ENCODE data around the gene SOCS3. TPM values are rescaled to one million over a fixed set of nuclear protein-coding genes. Genes with fewer than 3 reads are reported as not detected.

Gene SOCS3
- polyA plus RNA-seq, result 10 to 100 TPM in 1 of 2 donors, 1 to 10 TPM in 1; 6.6 to 20.1 TPM

GRCh38 chr17:78359997-78360370 lies at the start of gene SOCS3:
SOCS3 (minus strand) TSS chr17:78360077; CDS start chr17:78359095, 982 bp downstream.
- Histone ChIP-seq H3K4me1 (ENCODE audit: control insufficient read depth in 2 of 2, insufficient read depth in 2 of 2, low read length in 1 of 2) (peaks cover 0 to 24% of the 10 kb centered on the region in 2 donors), H3K36me3 (ENCODE audit: control insufficient read depth in 2 of 2, insufficient read depth in 2 of 2, low read length in 1 of 2) (peaks cover 2 to 3% of the 10 kb centered on the region in 2 donors), H3K27ac (ENCODE audit: low read depth in 2 of 2, low read length in 1 of 2) (peak within 1 kb of the TSS; percentile 89 to 92), H3K9me3 (ENCODE audit: control insufficient read depth in 2 of 2, insufficient read depth in 1 of 2, low read depth in 1 of 2, low read length in 1 of 2) (no peaks in the 10 kb centered on the region), H3K4me3 (ENCODE audit: low read depth in 1 of 2, low read length in 2 of 2) (peak within 1 kb of the TSS; percentile 69 to 73), H3K27me3 (ENCODE audit: control insufficient read depth in 1 of 2, insufficient read depth in 2 of 2, low read length in 2 of 2) (no peaks in the 10 kb centered on the region)
- 0% methylated on average over 48 to 59 of the region's 59 CpGs for WGBS, 2 donors

- Histone ChIP-seq H3K27me3 (ENCODE audit: control insufficient read depth in 1 of 2, insufficient read depth in 2 of 2, low read length in 2 of 2) (no peaks in the 10 kb centered on the region), H3K27ac (ENCODE audit: low read depth in 2 of 2, low read length in 1 of 2) (peak overlapping the region; percentile 14 to 72), H3K4me1 (ENCODE audit: control insufficient read depth in 2 of 2, insufficient read depth in 2 of 2, low read length in 1 of 2) (peaks cover 4 to 21% of the 10 kb centered on the region in 2 donors), H3K36me3 (ENCODE audit: control insufficient read depth in 2 of 2, insufficient read depth in 2 of 2, low read length in 1 of 2) (peaks cover 0 to 11% of the 10 kb centered on the region in 2 donors), H3K4me3 (ENCODE audit: low read depth in 1 of 2, low read length in 2 of 2) (no peak overlapping the region), H3K9me3 (ENCODE audit: control insufficient read depth in 2 of 2, insufficient read depth in 1 of 2, low read depth in 1 of 2, low read length in 1 of 2) (no peaks in the 10 kb centered on the region)
- 43 to 49% methylated on average over 12 of the region's 12 CpGs for WGBS, 2 donors
Observed at GRCh38 chr17:78409191-78409928, 49.5 kb upstream of the SOCS3 start.

DNA sequence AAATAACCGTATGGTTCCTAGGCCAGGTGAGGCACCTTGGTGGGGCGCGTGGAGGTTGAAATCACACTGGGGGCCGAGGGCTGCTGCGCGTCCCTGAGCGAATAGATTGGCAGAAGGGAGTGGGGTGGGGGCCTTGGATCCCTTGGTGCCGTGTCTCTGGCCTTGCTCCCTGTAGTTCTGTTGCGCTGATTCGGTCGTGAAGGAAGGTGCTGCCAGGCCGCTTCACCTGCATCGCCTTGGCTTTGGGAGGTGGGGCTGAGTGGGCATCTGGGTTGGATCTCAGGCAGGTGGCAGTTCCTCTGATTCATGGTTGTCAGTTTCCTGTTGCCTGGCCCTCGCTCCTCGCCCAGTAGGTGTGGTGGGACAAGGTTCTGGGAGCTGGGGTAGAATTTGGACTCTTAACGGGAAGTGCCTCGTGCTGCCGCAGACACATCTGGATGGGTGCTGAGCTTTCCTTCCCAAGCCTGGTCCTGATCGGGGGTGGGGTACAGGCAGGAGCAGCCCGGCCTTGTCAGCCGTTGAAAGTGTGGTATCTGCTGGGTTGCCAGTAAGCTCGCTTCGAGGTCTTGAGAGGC lies 48.7 kb upstream of the SOCS3 start:
- WGBS, 2 donors, result 79 to 82% methylated on average over 23 of the region's 23 CpGs
- peaks cover 0 to 17% of the 10 kb centered on the region in 2 donors for H3K36me3 ChIP-seq (ENCODE audit: control insufficient read depth in 2 of 2, insufficient read depth in 2 of 2, low read length in 1 of 2)
- H3K9me3 ChIP-seq (ENCODE audit: control insufficient read depth in 2 of 2, insufficient read depth in 1 of 2, low read depth in 1 of 2, low read length in 1 of 2), result no peaks in the 10 kb centered on the region
- no peaks in the 10 kb centered on the region for H3K27me3 ChIP-seq (ENCODE audit: control insufficient read depth in 1 of 2, insufficient read depth in 2 of 2, low read length in 2 of 2)
- H3K4me1 ChIP-seq (ENCODE audit: control insufficient read depth in 2 of 2, insufficient read depth in 2 of 2, low read length in 1 of 2), result peaks cover 4 to 21% of the 10 kb centered on the region in 2 donors
- H3K4me3 ChIP-seq (ENCODE audit: low read depth in 1 of 2, low read length in 2 of 2), result no peak overlapping the region
- H3K27ac ChIP-seq (ENCODE audit: low read depth in 2 of 2, low read length in 1 of 2), result peak overlapping the region; percentile 14 to 72

DNA sequence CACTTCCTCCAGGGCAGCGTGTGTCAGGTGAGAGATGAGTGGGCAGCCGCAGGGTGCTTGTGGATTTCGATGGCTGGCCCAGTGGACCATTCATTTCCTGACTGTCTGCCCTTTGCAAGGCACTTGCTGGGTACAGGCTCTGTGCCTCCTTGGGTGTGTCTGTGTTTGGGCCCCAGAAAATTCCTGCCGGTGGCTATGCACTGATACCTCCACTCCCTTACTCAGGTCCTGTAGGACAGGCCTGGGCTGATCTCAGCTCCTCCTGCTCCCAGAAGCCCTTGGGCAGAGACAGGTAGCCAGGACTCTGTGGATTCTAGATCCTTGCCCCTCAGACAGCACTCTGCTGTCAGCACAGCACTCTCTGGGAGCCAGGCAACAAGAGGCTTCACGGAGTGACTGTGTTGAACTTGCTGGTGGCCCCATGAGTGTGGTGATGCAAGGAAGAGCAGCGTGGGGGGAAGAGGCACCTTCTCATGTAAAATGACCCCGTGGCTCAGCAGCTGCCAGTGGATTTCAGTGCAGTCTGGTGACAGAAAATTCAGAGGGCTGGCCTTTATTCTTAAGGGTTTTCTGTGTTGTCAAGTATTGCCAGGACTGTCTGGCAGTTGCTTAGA lies 47.6 kb upstream of the SOCS3 start:
- Histone ChIP-seq H3K9me3 (ENCODE audit: control insufficient read depth in 2 of 2, insufficient read depth in 1 of 2, low read depth in 1 of 2, low read length in 1 of 2) (no peaks in the 10 kb centered on the region), H3K27me3 (ENCODE audit: control insufficient read depth in 1 of 2, insufficient read depth in 2 of 2, low read length in 2 of 2) (no peaks in the 10 kb centered on the region), H3K27ac (ENCODE audit: low read depth in 2 of 2, low read length in 1 of 2) (peak overlapping the region in 1 of 2 donors; percentile 55), H3K4me3 (ENCODE audit: low read depth in 1 of 2, low read length in 2 of 2) (no peak overlapping the region), H3K4me1 (ENCODE audit: control insufficient read depth in 2 of 2, insufficient read depth in 2 of 2, low read length in 1 of 2) (peaks cover 4 to 21% of the 10 kb centered on the region in 2 donors), H3K36me3 (ENCODE audit: control insufficient read depth in 2 of 2, insufficient read depth in 2 of 2, low read length in 1 of 2) (peaks cover 7 to 21% of the 10 kb centered on the region in 2 donors)
- 54 to 70% methylated on average over 7 of the region's 7 CpGs for WGBS, 2 donors

DNA sequence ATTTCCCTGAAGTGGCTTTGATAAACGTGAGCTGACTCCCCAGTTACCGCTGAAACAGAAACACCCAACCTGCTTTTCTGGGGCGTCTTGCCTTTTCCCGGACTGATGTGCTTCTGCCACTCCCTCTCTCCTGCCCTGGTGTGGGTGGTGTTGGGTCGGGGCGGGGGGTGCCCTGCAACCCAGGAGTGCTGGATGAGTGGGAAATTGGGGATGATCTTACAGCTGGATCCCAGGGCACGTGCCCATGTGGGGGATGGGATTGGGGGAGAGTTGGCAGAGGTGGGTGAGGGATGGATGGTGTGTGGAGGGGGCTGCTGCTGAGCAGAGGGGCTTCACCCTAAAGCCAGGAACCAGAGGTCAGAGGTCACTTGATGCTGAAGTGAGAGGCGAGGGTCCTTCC lies 47.0 kb upstream of the SOCS3 start:
- H3K27ac ChIP-seq (ENCODE audit: low read depth in 2 of 2, low read length in 1 of 2), result peak overlapping the region in 1 of 2 donors; percentile 22
- no peaks in the 10 kb centered on the region for H3K27me3 ChIP-seq (ENCODE audit: control insufficient read depth in 1 of 2, insufficient read depth in 2 of 2, low read length in 2 of 2)
- 64% methylated on average over 8 of the region's 8 CpGs for WGBS, 2 donors
- H3K4me3 ChIP-seq (ENCODE audit: low read depth in 1 of 2, low read length in 2 of 2), result no peak overlapping the region
- H3K9me3 ChIP-seq (ENCODE audit: control insufficient read depth in 2 of 2, insufficient read depth in 1 of 2, low read depth in 1 of 2, low read length in 1 of 2), result no peaks in the 10 kb centered on the region
- H3K4me1 ChIP-seq (ENCODE audit: control insufficient read depth in 2 of 2, insufficient read depth in 2 of 2, low read length in 1 of 2), result peaks cover 4 to 21% of the 10 kb centered on the region in 2 donors
- peaks cover 7 to 26% of the 10 kb centered on the region in 2 donors for H3K36me3 ChIP-seq (ENCODE audit: control insufficient read depth in 2 of 2, insufficient read depth in 2 of 2, low read length in 1 of 2)

DNA sequence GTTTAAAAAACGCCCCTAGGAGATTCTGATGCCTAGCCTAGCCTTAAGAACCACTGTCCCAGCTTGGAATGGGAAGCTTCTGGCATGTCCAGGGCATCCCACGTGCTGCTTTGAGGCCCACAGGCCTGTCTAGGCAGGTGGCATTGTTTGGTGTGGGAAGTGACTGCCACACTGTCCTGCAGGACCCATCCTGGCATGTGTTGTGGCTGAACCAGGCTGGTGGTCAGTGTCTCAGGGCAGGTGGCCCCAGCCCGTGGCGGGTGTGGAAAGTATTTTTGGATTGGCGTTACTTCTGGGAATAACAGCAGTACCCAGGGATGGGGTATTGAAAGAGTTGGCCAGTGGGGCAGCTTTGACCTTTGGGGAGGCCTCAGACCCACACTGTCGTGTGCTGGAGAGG lies 46.5 kb upstream of the SOCS3 start:
- peaks cover 7 to 30% of the 10 kb centered on the region in 2 donors for H3K36me3 ChIP-seq (ENCODE audit: control insufficient read depth in 2 of 2, insufficient read depth in 2 of 2, low read length in 1 of 2)
- no peaks in the 10 kb centered on the region for H3K9me3 ChIP-seq (ENCODE audit: control insufficient read depth in 2 of 2, insufficient read depth in 1 of 2, low read depth in 1 of 2, low read length in 1 of 2)
- H3K27ac ChIP-seq (ENCODE audit: low read depth in 2 of 2, low read length in 1 of 2), result no peak overlapping the region
- WGBS, 2 donors, result 85 to 92% methylated on average over 6 of the region's 6 CpGs
- H3K4me1 ChIP-seq (ENCODE audit: control insufficient read depth in 2 of 2, insufficient read depth in 2 of 2, low read length in 1 of 2), result peaks cover 4 to 21% of the 10 kb centered on the region in 2 donors
- H3K4me3 ChIP-seq (ENCODE audit: low read depth in 1 of 2, low read length in 2 of 2), result no peak overlapping the region
- H3K27me3 ChIP-seq (ENCODE audit: control insufficient read depth in 1 of 2, insufficient read depth in 2 of 2, low read length in 2 of 2), result no peaks in the 10 kb centered on the region

DNA sequence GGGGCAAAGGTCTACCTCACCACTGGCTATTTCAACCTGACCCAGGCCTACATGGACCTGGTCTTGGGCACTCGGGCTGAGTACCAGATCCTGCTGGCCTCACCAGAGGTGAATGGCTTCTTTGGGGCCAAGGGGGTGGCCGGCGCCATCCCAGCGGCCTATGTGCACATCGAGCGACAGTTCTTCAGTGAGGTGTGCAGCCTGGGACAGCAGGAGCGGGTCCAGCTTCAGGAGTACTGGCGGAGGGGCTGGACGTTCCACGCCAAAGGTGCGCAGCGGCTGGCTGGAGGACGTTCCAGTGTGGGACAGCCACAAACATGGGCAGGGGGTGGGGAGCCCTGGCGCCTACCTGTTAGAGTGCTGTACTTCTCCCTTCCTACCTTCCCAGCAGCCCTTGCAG lies 43.9 kb upstream of the SOCS3 start:
- H3K9me3 ChIP-seq (ENCODE audit: control insufficient read depth in 2 of 2, insufficient read depth in 1 of 2, low read depth in 1 of 2, low read length in 1 of 2), result no peaks in the 10 kb centered on the region
- no peaks in the 10 kb centered on the region for H3K27me3 ChIP-seq (ENCODE audit: control insufficient read depth in 1 of 2, insufficient read depth in 2 of 2, low read length in 2 of 2)
- no peak overlapping the region for H3K4me3 ChIP-seq (ENCODE audit: low read depth in 1 of 2, low read length in 2 of 2)
- 93 to 96% methylated on average over 14 of the region's 14 CpGs for WGBS, 2 donors
- no peak overlapping the region for H3K27ac ChIP-seq (ENCODE audit: low read depth in 2 of 2, low read length in 1 of 2)
- H3K36me3 ChIP-seq (ENCODE audit: control insufficient read depth in 2 of 2, insufficient read depth in 2 of 2, low read length in 1 of 2), result peaks cover 18 to 51% of the 10 kb centered on the region in 2 donors
- H3K4me1 ChIP-seq (ENCODE audit: control insufficient read depth in 2 of 2, insufficient read depth in 2 of 2, low read length in 1 of 2), result peaks cover 4 to 31% of the 10 kb centered on the region in 2 donors

- Histone ChIP-seq H3K4me1 (ENCODE audit: control insufficient read depth in 2 of 2, insufficient read depth in 2 of 2, low read length in 1 of 2) (peaks cover 0 to 18% of the 10 kb centered on the region in 2 donors), H3K27me3 (ENCODE audit: control insufficient read depth in 1 of 2, insufficient read depth in 2 of 2, low read length in 2 of 2) (no peaks in the 10 kb centered on the region), H3K36me3 (ENCODE audit: control insufficient read depth in 2 of 2, insufficient read depth in 2 of 2, low read length in 1 of 2) (peaks cover 18 to 62% of the 10 kb centered on the region in 2 donors), H3K9me3 (ENCODE audit: control insufficient read depth in 2 of 2, insufficient read depth in 1 of 2, low read depth in 1 of 2, low read length in 1 of 2) (no peaks in the 10 kb centered on the region), H3K27ac (ENCODE audit: low read depth in 2 of 2, low read length in 1 of 2) (no peak overlapping the region), H3K4me3 (ENCODE audit: low read depth in 1 of 2, low read length in 2 of 2) (no peak overlapping the region)
- WGBS, 2 donors, result 49 to 79% methylated on average over 7 to 8 of the region's 8 CpGs
Observed at GRCh38 chr17:78401891-78402290, 42.0 kb upstream of the SOCS3 start.

DNA sequence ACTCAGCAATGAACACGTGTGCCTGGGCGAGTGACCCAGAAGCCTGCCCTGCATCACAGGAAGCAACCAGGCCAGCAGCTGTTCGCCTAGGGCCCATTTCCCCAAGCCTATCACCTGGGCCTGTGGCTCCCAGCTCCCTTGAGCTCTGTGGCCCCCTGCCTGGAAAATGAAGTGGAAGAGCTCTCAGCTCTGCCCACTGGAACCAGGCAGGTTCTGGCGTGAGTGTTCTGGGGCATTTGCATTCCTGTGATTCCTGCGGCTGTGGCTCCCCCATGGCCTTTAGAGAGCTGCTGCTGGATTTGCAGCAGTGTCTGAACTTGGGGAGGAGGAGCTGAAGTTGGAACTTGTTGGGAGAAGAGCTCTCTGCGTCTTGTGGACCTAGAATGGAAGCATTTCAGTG lies 41.4 kb upstream of the SOCS3 start:
- 52 to 69% methylated on average over 6 of the region's 6 CpGs for WGBS, 2 donors
- Histone ChIP-seq H3K9me3 (ENCODE audit: control insufficient read depth in 2 of 2, insufficient read depth in 1 of 2, low read depth in 1 of 2, low read length in 1 of 2) (no peaks in the 10 kb centered on the region), H3K4me1 (ENCODE audit: control insufficient read depth in 2 of 2, insufficient read depth in 2 of 2, low read length in 1 of 2) (peaks cover 0 to 15% of the 10 kb centered on the region in 2 donors), H3K36me3 (ENCODE audit: control insufficient read depth in 2 of 2, insufficient read depth in 2 of 2, low read length in 1 of 2) (peaks cover 21 to 60% of the 10 kb centered on the region in 2 donors), H3K27me3 (ENCODE audit: control insufficient read depth in 1 of 2, insufficient read depth in 2 of 2, low read length in 2 of 2) (no peaks in the 10 kb centered on the region), H3K27ac (ENCODE audit: low read depth in 2 of 2, low read length in 1 of 2) (no peak overlapping the region), H3K4me3 (ENCODE audit: low read depth in 1 of 2, low read length in 2 of 2) (no peak overlapping the region)
